Activated CD8-positive, alpha-beta memory T cell treated with anti-CD3 and anti-CD28 coated beads for 1 hour (primary cell): Measurements from ENCODE around the gene BRCA2.

Experiments
- DNase-seq, 2 donors: peaks; one replicate each; pipeline ENCODE4 v3.0.0-alpha.2; 2020; ENCODE audit warnings: low read depth in 1 of 2; ENCODE audit errors: extremely low read depth in 1 of 2

The BRCA2 gene

GRCh38 chr13:32315238-32316027 lies at the start of gene BRCA2, which contains the start of gene ZAR1L:
Gene BRCA2, plus strand, starts transcription at chr13:32315508. Its CDS starts 953 bp downstream, at chr13:32316461.
Gene ZAR1L, minus strand, starts transcription at chr13:32315363. Its CDS starts 3,438 bp downstream, at chr13:32311925.
- DNase-seq, result peak; percentile 51 to 82

GRCh38 chr13:32265726-32266125 lies 49.6 kb upstream of the BRCA2 start:
- DNase-seq, result no peak

GRCh38 chr13:32266130-32266529 lies 49.2 kb upstream of the BRCA2 start:
- DNase-seq, result no peak

DNA sequence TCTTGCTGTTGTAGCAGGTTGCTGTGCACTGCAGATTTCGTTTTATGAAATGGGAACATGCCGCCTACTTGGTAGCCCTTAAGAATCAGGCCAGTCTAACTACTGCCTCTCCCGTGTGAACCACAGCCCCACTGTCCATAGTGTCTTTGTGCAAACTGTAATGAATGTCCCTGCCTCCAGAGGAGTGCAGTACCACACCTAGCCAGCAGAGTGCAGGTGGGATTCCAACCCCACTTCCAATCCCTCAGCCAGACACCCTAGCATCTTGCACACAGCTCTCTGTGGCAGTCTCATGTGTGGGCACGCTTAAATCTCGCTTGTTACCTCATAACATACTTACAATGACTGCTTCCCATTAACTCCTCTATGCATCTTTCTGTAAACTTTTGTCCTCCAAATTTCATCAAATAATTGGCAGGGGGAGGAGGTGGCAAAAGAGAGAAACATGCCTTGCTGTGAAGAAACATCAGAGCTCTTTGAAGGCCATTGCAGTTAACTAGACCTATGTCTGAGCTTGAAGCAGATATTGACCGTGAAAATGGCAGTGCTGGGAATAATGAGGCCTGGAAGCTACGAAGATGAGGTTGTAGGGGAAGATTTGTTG lies 47.4 kb upstream of the BRCA2 start:
- peak in 1 of 2 donors; percentile 14 for DNase-seq

- DNase-seq, result no peak
These were observed 43.2 kb upstream of the BRCA2 start for GRCh38 chr13:32272021-32272683.

DNA sequence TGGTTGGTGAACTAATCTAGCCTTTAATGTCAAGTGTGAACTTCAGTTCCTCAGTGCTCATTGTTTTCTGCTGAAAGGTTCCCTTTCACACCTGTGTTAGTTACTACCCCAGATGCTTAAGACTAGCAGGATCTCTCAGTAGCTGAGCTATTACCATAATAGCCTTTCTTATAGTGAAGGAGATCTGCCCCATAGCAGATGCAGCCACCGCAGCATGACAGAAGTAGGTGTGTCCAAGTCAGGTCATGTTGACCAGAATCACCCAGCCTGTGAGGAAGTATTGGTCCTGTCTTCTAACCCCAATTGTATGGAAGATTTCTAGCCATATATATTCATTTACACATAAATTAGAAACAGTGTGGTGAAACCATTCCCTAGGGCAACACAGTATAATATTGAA lies 37.5 kb upstream of the BRCA2 start:
- DNase-seq, result no peak

DNA sequence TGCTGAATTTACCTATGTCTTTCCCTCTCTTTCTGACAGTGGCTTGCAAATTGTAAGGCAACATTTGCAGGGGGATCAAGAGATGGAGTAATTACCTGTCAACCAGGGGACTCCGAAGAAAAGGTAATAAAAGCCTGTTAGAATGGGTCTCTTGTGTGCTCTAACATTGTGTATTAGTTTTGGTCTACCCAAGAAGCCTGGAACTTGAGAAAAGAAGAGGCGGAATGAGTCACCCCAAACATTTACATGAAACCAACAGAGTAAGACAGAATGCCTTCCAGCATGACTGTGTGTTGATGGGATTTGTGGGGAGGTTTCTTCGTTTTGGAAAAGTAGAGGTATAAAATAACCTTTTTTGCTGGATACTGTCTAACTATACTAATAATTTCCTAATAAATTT lies 36.9 kb upstream of the BRCA2 start:
- DNase-seq, result no peak

DNA sequence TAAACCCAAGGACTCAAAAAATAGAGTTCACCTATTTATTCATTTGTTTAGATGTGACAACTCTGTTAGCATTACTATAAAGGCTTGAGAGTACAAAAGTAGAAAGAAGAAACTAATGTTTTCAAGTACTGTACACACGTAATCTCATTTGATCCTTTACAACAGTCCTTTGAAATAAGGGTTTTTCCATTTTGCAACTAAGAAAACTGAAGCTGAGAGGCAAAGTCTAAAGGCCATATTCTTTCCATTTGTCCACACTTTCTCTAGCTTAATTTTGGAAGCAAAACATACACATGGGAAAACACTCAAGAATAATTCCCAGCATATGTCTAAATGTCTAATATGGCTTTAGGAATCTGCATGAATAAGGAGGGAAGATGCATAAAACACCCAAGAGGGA lies 34.2 kb upstream of the BRCA2 start:
- no peak for DNase-seq

- no peak for DNase-seq
These were observed 33.1 kb upstream of the BRCA2 start for GRCh38 chr13:32282096-32282711.

DNA sequence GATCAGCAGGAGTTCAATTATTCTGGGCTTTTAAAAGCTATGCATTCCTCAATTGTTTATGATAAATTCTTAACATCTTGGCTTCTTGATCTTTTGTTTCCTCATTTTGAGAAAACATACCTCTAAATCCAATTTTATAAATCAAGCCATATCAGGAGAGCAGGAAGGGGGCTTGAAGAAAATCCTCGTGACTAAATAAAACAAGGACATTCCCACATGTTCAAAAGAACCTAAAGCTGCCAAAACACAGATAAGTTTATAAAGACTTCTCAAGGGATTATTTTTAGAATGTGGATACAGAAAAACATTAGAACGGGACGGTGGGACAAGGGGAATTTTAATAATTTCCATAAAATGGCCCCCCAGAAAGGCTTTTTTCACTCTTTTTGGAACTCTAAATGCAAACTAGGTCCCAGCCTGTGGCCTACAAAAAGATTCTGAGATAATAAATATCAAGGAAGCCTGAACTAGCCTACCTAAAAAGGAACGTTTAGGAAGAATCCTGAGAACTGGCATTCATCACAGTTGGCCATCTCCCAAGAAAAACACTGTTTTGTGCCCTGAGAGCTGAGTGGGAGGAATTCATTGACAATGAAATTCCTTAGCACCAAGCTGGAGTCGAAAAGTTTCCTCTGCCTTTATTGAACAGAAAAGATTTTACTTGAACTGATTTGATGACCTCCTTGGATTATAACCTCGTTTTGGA lies 30.2 kb upstream of the BRCA2 start:
- no peak for DNase-seq

GRCh38 chr13:32285633-32285965 lies 29.7 kb upstream of the BRCA2 start:
- no peak for DNase-seq

- DNase-seq, result no peak
These were observed 18.1 kb upstream of the BRCA2 start for GRCh38 chr13:32297206-32297605.

- no peak for DNase-seq
These were observed 16.6 kb upstream of the BRCA2 start for GRCh38 chr13:32298695-32299094.

GRCh38 chr13:32299893-32300292 lies 15.4 kb upstream of the BRCA2 start:
- no peak for DNase-seq

- no peak for DNase-seq
These were observed 14.9 kb upstream of the BRCA2 start for GRCh38 chr13:32300406-32300805.

GRCh38 chr13:32300920-32301319 lies 14.4 kb upstream of the BRCA2 start:
- DNase-seq, result no peak

DNA sequence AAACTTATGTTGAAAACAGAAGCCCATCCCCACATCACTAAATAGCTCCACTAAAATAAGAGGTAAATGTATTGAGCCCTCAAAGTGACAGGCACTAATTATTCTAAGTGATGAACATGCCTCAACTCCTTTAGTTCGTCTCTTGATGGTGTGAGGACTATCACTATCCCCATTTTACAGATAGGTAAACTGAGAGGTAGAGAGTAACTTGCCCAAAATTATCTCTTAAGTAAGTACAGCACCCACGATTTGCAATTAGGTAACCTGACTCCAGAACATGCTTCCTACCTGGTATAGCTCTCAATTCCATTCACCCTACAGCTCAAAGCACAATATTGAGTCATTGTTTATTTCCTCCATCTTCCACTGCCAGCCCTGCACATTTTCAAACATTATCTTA lies 12.8 kb upstream of the BRCA2 start:
- no peak for DNase-seq

DNA sequence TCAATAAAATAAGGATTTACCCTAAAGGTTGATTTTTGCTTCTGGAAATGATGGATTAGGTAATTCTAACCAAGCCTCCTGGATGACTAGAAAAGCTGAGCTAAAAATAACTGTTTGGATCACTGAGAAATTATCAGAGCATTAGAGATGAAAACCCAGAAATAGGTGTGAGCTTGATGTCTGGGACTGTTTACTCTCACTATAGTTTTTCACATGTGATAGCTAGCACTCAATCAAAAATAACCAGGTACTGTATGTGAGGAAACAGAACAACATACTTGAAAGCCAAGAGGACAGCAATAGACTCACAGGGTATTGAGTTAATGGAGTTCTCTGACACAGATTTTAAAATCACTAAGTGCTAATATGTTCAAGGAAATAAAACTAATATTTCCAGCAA lies 9.7 kb upstream of the BRCA2 start:
- DNase-seq, result no peak

- no peak for DNase-seq
These were observed 5.8 kb upstream of the BRCA2 start for GRCh38 chr13:32309312-32310133.

GRCh38 chr13:32310134-32310706 lies 5.1 kb upstream of the BRCA2 start:
- no peak for DNase-seq
